ENCODE results near the gene B9D2. TPM values are rescaled to one million over a fixed set of nuclear protein-coding genes. Genes with fewer than 3 reads are reported as not detected.
A peak's percentile ranks its signal among the peaks of the same experiment; 100 is the strongest.

B9D2 gene
- polyA plus RNA-seq, 1 donor: 2.0 TPM

GRCh38 chr19:41308450-41309179 is 55.3 kb downstream of the B9D2 start:
- peak; percentile 91 for DNase-seq

GRCh38 chr19:41307954-41308449 is 55.9 kb downstream of the B9D2 start:
- DNase-seq: no peak

GRCh38 chr19:41307090-41307875 is 56.7 kb downstream of the B9D2 start:
- no peak for DNase-seq

DNA sequence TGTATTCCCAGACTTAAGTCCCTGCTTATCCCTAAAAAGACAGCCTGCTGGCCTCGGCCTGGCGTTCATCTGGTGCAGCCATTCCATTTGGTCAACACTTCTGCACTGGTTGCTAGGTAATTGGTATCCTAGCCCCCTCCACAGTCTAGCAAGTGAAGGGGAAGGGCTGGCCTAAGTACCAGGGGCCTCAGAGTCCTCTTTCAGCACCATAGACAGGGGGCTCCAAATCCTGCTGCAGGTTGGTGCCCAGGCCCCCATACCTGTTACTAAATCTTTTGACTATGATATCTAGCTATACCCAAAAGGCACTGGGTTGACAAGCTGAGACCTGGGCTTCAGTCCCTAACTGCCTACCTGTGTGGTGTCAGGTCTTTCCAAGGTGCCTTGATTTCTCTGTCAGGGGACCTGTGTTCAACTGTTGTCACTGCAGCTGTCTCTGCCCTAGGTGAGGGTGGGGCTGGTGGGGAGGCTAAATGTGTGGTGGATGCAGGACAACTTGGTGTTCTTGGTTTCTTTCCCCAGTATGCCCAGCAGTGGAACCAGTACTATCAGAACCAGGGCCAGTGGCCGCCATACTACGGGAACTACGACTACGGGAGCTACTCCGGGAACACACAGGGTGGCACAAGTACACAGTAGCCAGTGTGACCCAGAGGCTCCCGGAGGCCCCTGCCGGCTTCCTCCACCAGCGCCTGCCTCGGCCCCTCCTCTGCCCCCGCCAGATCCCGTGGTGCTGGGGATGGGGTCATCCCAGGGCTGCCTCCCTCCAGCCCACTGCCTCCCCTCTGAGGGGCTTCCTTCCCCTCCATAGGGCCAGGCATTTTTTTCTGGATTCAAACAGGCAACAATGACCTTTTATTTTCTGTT is 57.8 kb downstream of the B9D2 start:
- no peak for DNase-seq

- no peak for DNase-seq
Measured at GRCh38 chr19:41304706-41305483, 59.1 kb downstream of the B9D2 start.

Other genes starting within 250 kb of the B9D2 start
- not detected for gene CYP2F1, start 249.7 kb downstream of the B9D2 start, polyA plus RNA-seq (ENCODE audit: insufficient read length)
- gene CYP2S1, start 170.9 kb downstream of the B9D2 start, polyA plus RNA-seq (ENCODE audit: insufficient read length): 0.46 TPM
- 27.2 TPM for gene AXL, start 144.9 kb downstream of the B9D2 start, polyA plus RNA-seq (ENCODE audit: insufficient read length)
- gene HNRNPUL1, start 99.8 kb downstream of the B9D2 start, polyA plus RNA-seq (ENCODE audit: insufficient read length): 166 TPM
- 39.8 TPM for gene CCDC97, start 54.0 kb downstream of the B9D2 start, polyA plus RNA-seq (ENCODE audit: insufficient read length)
- 23.9 TPM for gene TGFB1, start 10.2 kb downstream of the B9D2 start, polyA plus RNA-seq (ENCODE audit: insufficient read length)
- 6.8 TPM for gene TMEM91, start 12.4 kb upstream of the B9D2 start, polyA plus RNA-seq (ENCODE audit: insufficient read length)
- 17.6 TPM for gene EXOSC5, start 33.2 kb upstream of the B9D2 start, polyA plus RNA-seq (ENCODE audit: insufficient read length)
- gene BCKDHA, start 33.7 kb upstream of the B9D2 start, polyA plus RNA-seq (ENCODE audit: insufficient read length): 35.2 TPM
- 3.1 TPM for gene B3GNT8, start 63.2 kb upstream of the B9D2 start, polyA plus RNA-seq (ENCODE audit: insufficient read length)
- gene DMAC2, start 75.8 kb upstream of the B9D2 start, polyA plus RNA-seq (ENCODE audit: insufficient read length): 40.9 TPM
- not detected for gene ERICH4, start 79.0 kb upstream of the B9D2 start, polyA plus RNA-seq (ENCODE audit: insufficient read length)
- 2.0 TPM for gene CEACAM21, start 212.0 kb upstream of the B9D2 start, polyA plus RNA-seq (ENCODE audit: insufficient read length)